NCI-H1105 treated with DMSO at 0.1 percent for 48 hours (cell line): ENCODE data around the gene GPR141.

Source experiments
- DNase-seq: peaks from one replicate; lab custom pipeline; 2025; lab: John Stamatoyannopoulos, UW

Gene GPR141

DNA sequence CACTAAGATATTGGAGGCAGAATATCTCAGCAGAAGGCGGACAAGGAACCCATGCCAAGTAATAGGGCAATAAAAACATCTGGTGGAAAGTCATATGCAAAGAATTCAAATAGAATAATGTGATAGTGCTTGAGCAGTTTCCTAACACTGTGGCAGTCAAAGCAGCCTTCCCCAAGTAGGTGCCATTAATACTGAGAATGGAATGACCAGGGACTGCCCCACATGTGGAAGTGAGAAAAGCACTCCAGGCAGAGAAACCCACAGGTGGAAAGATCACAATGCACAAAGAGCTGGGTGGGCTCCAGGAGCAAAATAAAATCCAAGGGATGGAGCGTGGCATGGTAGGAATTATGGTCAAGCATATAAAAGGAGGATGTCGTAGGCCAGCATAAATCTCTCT lies 100.4 kb downstream of the GPR141 start:
- no peak for DNase-seq

DNA sequence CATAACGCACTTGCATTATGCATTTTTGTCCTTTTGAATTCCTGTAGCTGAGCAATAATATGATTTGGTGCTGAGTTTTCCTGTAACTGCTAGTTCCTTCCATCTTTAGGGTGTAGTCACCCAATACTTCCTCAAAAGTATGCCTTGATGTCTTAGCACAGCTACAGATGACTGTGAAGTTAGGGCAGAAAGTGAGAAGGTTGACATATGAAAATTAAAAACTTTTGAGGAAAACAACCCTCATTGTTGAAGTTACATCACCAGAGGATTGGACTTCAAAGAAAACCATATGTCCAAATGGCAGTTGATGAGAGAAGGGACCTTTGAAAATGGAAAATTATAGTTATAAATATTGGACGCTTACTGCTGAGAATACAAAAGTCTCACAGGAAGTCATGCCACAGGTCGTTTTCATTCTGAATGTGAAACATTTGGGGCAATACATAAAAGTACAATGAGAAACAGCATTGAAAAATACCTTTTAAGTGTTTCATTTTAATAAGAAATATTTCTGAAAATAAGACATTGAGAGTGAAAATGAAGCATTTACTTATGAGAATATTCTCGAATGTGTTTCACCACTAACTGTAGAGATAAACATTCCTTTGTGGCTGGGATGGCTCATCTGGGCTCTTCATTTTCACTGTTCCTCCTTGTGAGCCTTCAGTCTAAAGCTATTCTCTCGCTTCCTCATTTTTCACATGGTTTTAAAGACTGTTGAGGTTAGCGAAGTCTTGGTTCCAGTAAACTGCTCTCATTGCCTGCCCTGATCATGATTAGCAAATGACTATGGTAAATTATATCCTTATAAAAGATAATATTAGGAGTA lies 103.4 kb downstream of the GPR141 start:
- no peak for DNase-seq
